GM12872 (cell line): ENCODE results near the gene ARHGAP32.

Experiments
- TF ChIP-seq, protein P1 (sequence below): IDR thresholded peaks from 3 replicates; pipeline ENCODE4 v1.5.1; 2011; ENCODE audit warnings: low read depth, mild to moderate bottlenecking, low read length, moderate library complexity; ENCODE audit not compliant: insufficient read depth

The ARHGAP32 gene

DNA sequence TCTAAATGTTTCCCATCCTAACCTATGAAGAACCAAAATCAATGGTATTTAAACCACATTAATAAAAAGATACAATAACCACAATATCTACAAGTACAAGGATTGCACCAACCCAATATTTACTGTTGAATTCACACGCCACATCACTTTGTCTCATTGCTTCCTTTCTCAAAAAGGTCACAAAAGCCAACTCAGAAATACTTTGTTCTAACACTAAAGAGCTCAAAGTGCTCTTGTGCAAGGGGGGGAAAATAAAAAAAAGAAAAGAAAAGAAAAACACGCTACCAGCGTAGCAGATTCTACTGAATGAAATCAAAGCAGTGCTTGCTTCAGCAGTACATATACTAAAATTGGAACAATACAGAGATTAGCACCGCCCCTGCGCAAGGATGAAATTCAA, 10.5 kb upstream of the ARHGAP32 start:
- TF ChIP-seq, protein P1, sequence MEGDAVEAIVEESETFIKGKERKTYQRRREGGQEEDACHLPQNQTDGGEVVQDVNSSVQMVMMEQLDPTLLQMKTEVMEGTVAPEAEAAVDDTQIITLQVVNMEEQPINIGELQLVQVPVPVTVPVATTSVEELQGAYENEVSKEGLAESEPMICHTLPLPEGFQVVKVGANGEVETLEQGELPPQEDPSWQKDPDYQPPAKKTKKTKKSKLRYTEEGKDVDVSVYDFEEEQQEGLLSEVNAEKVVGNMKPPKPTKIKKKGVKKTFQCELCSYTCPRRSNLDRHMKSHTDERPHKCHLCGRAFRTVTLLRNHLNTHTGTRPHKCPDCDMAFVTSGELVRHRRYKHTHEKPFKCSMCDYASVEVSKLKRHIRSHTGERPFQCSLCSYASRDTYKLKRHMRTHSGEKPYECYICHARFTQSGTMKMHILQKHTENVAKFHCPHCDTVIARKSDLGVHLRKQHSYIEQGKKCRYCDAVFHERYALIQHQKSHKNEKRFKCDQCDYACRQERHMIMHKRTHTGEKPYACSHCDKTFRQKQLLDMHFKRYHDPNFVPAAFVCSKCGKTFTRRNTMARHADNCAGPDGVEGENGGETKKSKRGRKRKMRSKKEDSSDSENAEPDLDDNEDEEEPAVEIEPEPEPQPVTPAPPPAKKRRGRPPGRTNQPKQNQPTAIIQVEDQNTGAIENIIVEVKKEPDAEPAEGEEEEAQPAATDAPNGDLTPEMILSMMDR: no peak

DNA sequence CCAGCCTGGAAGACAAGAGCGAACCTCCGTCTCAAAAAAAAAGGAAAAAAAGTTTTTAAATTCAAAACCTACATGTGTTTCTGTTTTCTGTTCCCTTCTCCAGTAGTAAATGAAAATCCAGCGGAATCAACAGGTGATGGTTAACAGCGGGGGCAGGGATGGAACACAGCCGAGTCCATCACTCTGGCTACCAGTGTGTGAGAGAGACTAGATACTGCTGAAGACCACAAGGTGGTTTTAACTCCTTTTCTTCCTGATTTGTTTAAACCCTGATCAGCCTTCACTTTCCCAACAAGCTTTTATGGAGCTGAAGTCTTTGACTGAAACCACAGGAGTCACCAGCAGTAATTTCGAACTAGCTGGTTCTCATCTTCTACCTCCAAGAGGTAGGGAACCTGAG, 3.6 kb upstream of the ARHGAP32 start:
- TF ChIP-seq, protein P1: no peak

DNA sequence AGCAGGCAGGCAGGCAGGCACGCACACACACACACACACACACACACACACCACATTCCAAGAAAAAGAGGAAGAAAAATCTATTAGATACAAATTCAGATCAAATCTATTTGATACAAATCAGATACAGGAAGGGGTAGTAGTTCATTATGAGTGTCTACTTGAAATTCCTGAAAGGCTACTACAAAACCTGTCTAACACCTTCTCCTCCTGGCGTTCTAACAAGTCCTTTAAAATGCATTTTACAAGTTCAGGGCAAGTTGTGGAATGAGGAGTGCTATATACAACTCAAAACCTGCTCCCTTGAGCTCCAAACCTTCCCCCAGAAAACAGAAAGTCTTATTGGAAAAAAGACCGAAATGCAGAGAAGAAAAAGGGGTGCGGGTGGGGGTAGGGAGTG, 476 bp downstream of the ARHGAP32 start:
- TF ChIP-seq, protein P1: no peak

DNA sequence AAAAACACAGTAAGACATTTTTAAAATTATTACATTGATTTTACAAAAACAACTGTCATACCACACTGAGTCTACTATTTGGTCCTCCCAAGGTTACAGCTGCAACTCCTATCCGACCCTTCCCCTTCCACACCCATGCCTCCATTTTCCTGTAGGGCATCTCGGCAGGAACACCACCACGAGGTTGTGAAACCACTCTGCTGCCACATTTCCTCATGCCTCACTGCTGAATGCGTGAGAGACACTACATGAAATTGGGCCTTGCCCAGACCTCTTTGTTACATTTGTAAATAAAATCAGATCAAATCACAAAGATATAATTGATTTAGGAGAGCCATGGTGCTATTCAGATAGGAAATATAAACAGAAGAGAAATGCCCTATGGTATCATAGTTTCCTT, 2.0 kb downstream of the ARHGAP32 start:
- TF ChIP-seq, protein P1: no peak

DNA sequence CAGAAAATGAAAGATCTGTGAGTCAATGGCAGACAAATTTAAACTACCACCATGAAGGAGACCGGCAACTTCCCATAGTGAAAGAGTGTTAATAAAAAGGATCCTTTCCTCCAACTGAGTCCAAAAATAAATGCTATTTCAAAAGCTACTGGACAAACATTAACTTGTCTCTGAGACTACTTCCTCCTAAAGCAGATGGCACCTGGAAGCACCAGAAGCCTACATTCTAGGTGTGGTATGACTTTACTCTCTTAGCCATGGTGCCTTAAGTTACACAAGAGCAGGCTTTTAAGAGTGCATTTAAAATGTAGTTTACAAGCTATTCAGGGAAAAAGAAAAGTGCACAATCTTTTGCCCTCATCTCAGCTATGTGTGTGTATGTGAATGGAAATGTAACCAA, 2.5 kb downstream of the ARHGAP32 start:
- TF ChIP-seq, protein P1: no peak

DNA sequence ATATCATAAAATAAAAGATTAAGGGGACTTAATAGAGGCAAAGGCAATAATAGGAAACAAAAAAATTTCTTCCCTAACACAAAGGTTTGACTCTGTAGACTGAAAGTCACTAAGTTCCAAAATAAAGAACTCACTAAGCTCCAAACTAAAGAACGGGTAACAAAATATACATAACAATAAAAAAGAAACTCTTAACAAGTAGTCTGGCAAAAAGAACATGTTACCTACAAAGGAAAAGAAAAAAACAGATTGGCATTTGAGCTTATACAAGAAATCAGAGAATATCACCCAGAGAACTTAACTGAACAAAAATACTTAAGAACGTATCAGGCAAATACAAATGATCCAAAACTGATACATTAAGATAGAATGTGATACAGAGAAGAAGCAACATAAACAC, 7.5 kb downstream of the ARHGAP32 start:
- TF ChIP-seq, protein P1: no peak

DNA sequence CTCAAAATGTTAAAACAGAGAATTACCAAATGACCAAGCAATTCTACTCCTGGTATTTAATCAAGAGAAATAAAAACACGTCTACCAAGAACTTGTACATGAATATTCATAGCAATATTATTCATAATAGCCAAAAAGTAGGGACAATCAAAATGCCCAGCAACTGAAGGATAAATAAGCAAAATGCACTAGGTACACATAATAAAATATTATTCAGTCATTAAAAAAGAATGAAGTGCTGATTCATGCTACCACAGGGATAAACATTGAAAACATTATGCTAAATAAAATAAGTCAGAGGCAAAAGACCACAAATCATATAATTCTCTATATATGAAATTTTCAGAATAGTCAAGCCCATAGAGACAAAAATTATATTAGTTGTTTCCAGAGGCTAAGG, 24.8 kb downstream of the ARHGAP32 start:
- TF ChIP-seq, protein P1: no peak

DNA sequence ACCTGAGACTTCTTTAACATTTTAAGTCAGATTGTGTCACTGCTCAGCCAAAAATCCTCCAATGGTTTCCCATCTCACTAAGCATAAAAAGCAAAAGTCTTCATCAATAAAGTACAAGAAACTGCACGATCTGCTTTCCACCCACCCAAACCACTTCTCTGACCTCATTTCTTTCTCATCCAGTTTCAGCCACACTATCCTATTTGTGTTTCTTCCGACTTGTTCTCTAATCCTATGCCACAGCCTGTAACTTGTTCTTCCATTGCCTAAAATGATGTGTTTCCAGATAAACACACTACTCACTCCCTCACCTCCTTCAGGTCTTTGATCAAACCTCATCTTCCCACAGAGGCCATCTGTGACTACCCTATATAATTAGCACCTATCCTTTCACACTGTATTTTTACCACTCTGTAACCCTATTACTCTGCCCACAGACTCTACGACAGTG, 28.4 kb downstream of the ARHGAP32 start:
- TF ChIP-seq, protein P1: no peak
